Left lobe of liver (tissue), 2 donors: ENCODE results near the gene RALY. TPM values are rescaled to one million over a fixed set of nuclear protein-coding genes. Genes with fewer than 3 reads are reported as not detected.
A peak's percentile ranks its signal among the peaks of the same experiment; 100 is the strongest.

ENCODE experiments used
- ATAC-seq: fragments of 200-7000 bp; cut with Tn5 transposase; one replicate; pipeline ENCODE4 v1.9.1; 2020; ENCODE audit warnings: mild to moderate bottlenecking, moderate library complexity
- DNase-seq: peaks from one replicate; pipeline ENCODE4 v3.0.0-alpha.2; 2020; ENCODE audit warnings: low spot score
- total RNA-seq: library from RNA; stranded (reverse); gene quantifications from one replicate; pipeline ENCODE4 v1.2.1, GENCODE V29; 2021
- donor health status: DM: no; HTN: no; CAD: no; lungs with moderate emphysema.
- donor health status: DM: no; HTN: yes; CAD: no.

RALY gene
- total RNA-seq, 1 donor from 2014 or later, result 26.8 TPM

DNA sequence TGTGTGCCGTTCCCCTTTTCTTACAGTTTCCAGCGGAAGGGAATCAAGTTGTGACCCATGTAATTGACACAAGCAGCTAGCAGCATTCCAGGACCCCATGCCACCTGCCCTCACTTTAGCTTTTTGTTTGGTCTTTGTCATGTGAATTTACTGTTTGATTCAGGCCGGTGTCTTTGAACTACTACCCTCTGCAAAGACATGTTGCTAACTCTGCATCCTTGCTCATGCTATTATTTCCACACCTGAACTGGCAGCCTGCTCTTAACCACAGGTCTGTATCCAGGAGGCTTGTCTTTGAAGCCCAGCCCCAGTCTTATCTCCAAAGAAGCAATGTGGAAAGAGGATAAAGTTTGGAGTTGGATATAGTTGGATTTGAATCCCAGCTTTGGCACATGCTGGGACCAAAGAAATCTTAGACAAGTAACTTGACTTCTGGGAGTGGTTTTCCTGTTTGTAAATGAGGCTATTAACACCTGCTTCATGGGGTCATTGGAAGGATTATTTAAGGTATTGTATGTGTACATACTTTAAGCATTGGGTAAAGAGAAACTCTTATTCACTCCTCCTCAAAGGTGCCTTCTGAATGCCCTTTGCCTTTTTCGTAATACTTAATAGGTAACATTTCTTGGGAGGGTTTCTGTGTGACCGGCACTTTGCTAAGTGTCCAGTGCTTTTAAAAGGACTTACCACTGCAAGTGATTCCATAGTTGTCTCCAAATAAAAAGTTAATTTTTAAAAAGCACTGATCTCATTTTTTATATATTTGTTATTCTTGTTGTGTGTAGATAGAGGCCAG is 52.4 kb downstream of the RALY start:
- DNase-seq (no peak), ATAC-seq (peak; percentile 26)

DNA sequence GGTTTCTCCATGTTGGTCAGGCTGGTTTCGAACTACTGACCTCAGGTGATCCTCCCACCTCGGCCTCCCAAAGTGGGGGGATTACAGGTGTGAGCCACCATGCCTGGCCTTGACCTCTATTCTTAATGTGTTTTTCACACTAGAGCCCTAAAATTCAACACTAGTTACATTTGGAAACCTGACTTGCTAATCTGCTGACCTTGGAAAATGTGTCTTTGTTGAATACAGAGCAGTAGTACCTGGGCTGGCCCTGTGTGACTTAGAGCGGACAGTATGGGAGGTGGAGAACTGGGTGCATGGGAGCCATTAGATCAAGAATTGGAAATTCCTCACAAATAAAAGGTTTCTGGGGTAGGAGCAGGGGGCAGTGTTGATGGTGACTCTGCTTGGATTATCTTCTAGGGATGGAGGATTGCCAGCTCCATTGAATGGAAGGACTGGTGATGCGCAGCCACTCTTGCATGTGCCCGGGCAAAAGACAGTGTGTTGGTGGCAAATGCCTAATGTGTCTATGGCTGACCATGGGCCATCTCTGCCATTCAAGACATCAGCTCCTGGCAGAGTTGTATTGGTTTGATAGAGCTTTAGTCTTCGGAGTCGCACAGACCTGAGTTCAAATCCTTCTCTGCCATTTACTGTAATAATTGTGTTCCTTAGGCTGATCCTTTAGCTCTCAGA is 53.4 kb downstream of the RALY start:
- no peak for DNase-seq
- no peak for ATAC-seq

DNA sequence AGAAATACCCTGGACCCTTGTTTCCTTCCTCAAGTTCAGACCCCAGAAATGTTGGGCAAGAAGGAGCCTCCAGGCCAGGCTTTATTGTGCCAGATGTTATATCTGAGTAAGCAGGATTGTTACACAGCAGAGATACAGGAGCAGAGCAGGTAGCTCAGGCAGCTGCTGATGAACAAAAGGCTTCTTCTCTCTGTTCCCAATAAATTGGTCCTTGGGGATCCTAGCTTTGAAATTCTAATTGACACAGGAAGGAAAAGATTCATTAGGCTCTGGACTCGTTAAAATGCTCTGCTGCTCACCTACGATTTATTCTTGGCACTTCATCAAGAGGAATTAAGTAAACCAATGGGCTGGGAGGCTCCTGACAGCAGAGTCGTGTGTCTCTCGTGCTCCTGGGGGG is 54.2 kb downstream of the RALY start:
- ATAC-seq (no peak), DNase-seq (no peak)

- ATAC-seq, result no peak
- DNase-seq, result no peak
Observed at GRCh38 chr20:34049389-34049788, 55.7 kb downstream of the RALY start.

- ATAC-seq (peak; percentile 11), DNase-seq (no peak)
Observed at GRCh38 chr20:34049897-34050695, 56.4 kb downstream of the RALY start.

GRCh38 chr20:34052414-34052813 is 58.7 kb downstream of the RALY start:
- ATAC-seq (peak; percentile 72), DNase-seq (no peak)

DNA sequence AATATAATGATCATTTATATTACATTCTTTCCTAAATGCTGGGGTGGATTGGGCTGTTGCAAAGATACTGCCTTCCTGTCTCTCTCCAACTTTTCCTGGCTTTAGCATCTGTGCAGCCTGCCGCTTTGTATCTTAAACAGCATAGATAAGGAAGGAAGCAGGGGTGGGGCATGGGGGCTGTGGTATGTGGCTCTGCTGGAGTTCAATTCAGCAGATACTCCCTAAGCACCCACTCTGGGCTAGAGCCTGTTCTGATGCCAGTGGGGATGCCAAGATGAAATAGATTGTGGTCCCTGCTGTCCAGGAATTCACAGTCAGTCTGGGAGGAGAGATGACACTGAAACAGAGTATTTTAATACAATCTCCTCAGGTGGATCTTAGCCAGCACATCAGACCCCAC is 61.6 kb downstream of the RALY start:
- DNase-seq (no peak), ATAC-seq (no peak)

GRCh38 chr20:34058831-34059230 is 65.1 kb downstream of the RALY start:
- no peak for DNase-seq
- ATAC-seq, result peak; percentile 31

GRCh38 chr20:34060970-34061369 is 67.3 kb downstream of the RALY start:
- DNase-seq, result no peak
- ATAC-seq, result no peak

DNA sequence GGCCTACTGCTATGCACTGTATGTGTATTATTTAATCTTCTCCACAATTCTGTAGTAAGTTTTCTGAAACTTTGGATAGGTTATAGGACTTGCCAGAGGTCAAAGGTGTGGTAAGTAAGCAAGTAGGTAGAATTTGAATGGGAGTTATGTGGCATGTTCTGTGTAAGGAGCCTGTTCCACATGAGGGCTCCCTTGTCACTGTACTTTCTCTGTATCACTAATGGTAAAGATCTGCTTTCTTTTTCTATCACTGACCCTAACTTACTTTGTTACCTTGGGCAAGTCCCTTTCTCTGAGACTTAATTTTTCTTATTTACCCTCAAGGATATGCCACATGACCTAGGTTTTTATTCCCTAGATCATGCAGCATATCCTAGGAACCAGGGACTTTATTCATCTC is 68.0 kb downstream of the RALY start:
- no peak for ATAC-seq
- DNase-seq, result no peak

DNA sequence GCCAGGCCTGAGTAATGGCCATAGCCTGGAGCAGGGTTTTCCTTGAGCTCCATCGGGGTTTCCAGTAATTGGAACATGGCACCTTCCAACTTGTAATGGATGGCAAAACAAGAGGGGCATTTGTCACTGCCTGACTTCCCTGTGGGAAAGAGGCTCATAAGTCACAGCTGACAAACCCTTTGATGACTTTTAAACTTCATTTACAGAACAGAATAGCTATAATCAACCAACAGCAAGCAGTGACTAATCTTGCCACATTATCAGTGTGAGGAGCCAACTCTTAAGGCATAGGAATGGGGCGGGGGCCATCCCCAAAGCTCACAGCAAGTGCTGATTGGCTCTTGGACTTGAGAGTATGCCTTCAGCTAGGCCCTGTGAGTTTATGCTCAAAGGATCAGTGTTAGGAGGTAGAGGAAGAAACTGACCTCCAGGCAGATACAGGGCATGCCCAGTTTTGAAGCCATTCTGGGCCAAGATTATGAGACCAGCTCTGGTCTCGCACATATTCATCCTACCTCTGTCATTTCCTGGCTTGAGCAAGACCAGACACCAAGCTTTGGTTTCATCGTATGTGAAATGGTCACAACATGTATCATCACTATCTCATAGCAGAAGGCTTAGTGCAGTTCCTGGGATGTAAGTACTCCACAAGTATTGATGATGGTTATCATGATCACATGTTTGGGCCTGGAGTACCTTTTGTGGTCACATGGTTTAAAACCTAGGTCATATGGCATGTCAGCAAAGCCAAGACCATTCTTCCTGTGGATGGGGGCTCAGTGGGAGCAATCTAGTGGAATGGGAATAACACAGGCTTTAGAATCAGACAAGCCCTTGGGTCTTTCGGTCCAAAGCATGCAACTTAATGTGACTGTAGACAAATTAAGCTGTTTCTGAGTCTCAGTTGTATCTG is 69.1 kb downstream of the RALY start:
- DNase-seq (no peak), ATAC-seq (no peak)

- DNase-seq (no peak), ATAC-seq (no peak)
Observed at GRCh38 chr20:34064286-34064685, 70.6 kb downstream of the RALY start.

- DNase-seq, result no peak
- ATAC-seq, result no peak
Observed at GRCh38 chr20:34065260-34065659, 71.5 kb downstream of the RALY start.

GRCh38 chr20:34066476-34067090 is 72.9 kb downstream of the RALY start:
- no peak for ATAC-seq
- no peak for DNase-seq

DNA sequence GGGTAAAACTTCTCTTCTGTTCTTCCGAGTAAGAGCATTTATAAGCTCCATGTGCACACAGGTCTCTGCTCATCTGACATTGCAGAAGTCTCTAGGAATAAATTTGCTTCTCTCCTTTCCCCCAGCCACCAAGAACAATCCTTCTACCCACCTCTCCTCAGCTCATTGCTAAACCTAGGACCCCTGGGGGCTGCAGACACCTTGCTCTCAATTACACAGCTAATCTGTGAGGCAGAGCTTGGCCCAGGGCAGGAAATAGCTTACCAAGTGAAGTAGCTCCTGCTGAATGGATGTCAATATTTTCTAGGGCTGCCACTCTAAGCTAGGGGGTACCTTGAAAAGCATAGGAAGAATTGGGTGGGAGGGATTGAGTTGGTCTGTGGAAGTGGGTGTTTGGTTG is 74.3 kb downstream of the RALY start:
- no peak for ATAC-seq
- no peak for DNase-seq

DNA sequence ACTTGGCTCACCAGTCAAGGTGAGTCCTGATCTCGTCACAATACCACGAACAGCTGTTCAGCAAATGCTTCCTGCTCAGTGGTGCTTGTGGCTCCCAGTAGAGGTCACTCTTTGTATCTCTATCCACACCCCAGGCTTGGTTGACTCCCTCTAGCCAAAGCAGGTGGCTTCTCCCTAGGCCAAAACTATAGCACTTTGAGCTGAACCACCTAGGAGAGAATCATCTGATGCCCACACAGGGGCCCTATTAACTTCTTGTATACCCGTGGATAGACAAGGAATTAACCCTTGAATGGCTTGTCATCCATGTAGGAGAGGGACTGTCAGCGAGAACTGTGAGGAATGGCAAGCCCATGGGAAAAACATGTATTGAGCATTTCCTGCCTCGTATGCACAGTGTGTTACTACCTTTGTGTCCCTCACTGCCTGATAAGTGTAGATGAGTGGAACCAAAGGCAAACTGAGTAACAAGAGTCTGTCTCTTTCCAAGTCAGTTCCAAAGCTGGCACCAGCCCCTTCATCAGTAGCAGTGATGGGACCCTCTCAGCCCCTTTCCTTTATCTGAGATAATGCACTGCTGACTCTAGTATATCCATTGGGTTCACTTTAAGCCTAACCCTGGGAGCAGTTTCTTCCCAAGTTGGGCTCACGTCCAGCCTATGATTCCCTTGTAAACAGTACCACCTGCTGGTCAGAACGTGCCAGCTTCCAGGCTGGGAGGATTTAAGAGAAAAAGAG is 75.8 kb downstream of the RALY start:
- DNase-seq, result peak; percentile 72
- ATAC-seq, result peak; percentile 95

DNA sequence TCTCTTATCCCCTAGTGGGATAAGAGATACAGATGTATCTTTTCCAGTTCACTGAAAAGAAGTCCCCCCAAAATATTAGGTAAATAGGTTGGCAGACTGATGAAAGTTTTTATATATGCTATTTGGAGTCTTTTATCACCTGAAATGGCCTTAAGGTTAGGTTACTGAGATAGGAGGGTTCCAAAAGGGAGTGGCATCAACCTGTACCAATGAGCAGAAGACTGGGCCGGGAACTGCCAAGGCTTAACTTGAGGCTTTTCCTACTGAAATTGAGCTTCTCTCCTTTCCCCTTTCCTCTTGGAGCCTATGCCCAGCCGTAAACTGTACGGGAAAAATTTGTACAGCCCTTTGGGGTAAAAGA is 76.3 kb downstream of the RALY start:
- no peak for ATAC-seq
- DNase-seq, result no peak

DNA sequence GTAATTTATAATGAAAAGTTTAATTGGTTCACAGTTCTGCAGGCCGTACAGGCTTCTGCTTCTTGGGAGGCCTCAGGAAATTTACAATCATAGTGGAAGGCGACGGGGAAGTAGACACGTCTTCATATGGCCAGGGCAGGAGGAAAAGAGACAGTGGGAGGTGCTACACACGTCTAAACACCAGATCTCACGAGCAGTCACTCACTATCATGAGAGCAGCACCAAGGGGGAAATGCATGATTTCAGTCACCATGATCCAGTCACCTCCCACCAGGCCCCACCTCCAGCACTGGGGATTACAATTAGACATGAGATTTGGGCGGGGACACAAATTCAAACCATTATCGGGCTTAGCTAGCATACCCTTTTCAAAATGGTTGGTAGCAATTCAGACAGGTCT is 77.1 kb downstream of the RALY start:
- DNase-seq, result no peak
- ATAC-seq, result no peak

- no peak for DNase-seq
- ATAC-seq, result no peak
Observed at GRCh38 chr20:34072076-34072475, 78.4 kb downstream of the RALY start.

- no peak for DNase-seq
- no peak for ATAC-seq
Observed at GRCh38 chr20:34072778-34073177, 79.1 kb downstream of the RALY start.
